Measurements from ENCODE around the gene PPP2R1A. TPM values are rescaled to one million over a fixed set of nuclear protein-coding genes. Genes with fewer than 3 reads are reported as not detected.

The PPP2R1A gene
- total and polyA plus RNA-seq, 4 donors = 33.6 to 61.6 (median 59.8) TPM

- no peak for TF ChIP-seq FOXA2 (IDR thresholded peaks at IDR 0.05)
- TF ChIP-seq RXRA (IDR thresholded peaks at IDR 0.05) = no peak
- no peak for TF ChIP-seq HNF4A (conservative IDR thresholded peaks at IDR 0.05)
- TF ChIP-seq JUND (IDR thresholded peaks at IDR 0.05) = no peak
- TF ChIP-seq FOXA1 (IDR thresholded peaks at IDR 0.05) = no peak
- TF ChIP-seq ATF3 (IDR thresholded peaks at IDR 0.05) = no peak
- TF ChIP-seq REST (IDR thresholded peaks at IDR 0.05) = no peak
- TF ChIP-seq SP1 (IDR thresholded peaks at IDR 0.05) = no peak
- no peak for TF ChIP-seq HNF4G (IDR thresholded peaks at IDR 0.05)
- no peak for TF ChIP-seq NR2F2 (IDR thresholded peaks at IDR 0.05)
- TF ChIP-seq TAF1 (conservative IDR thresholded peaks at IDR 0.05) = no peak
- no peak for TF ChIP-seq RAD21 (IDR thresholded peaks at IDR 0.05)
- no peak for TF ChIP-seq ZBTB33 (IDR thresholded peaks at IDR 0.05)
- no peak for TF ChIP-seq MAX (IDR thresholded peaks at IDR 0.05)
- TF ChIP-seq CTCF (IDR thresholded peaks at IDR 0.05; ENCODE audit: low read depth, low read length, missing input control) = no peak
- peaks cover 0 to 6% (median 0%) of the 10 kb centered on the region in 4 donors for H3K36me3 ChIP-seq (ENCODE audit: control insufficient read depth in 4 of 4, insufficient read depth in 3 of 4, low read depth in 1 of 4, low read length in 3 of 4)
- DNase-seq (ENCODE audit: low spot score) = no peak
- H3K27ac ChIP-seq (ENCODE audit: low read depth in 1 of 2, low read length in 2 of 2) = no peak overlapping the region
- H3K4me3 ChIP-seq (ENCODE audit: low read depth in 1 of 3, low read length in 3 of 3) = no peak overlapping the region
- peaks cover 16 to 65% (median 23%) of the 10 kb centered on the region in 4 donors for H3K9me3 ChIP-seq (ENCODE audit: control insufficient read depth in 4 of 4, low read length in 3 of 4)
- no peak overlapping the region for H3K9ac ChIP-seq (ENCODE audit: low read depth in 1 of 2, low read length in 2 of 2)
- H3K27me3 ChIP-seq (ENCODE audit: control insufficient read depth in 4 of 4, insufficient read depth in 4 of 4, low read length in 3 of 4) = no peaks in the 10 kb centered on the region
- H3K4me1 ChIP-seq (ENCODE audit: control insufficient read depth in 4 of 4, insufficient read depth in 4 of 4, low read length in 3 of 4) = no peaks in the 10 kb centered on the region
These were observed 41.6 kb upstream of the PPP2R1A start for GRCh38 chr19:52148256-52148655.
